GM19463 (cell line): ENCODE measurements around the gene C1RL.

Experiments
- ATAC-seq: cut with Tn5 transposase; IDR thresholded peaks from one replicate; pipeline ENCODE4 v1.9.1; 2021; ENCODE audit warnings: mild to moderate bottlenecking, moderate library complexity; ENCODE audit not compliant: unreplicated experiment

The C1RL gene

GRCh38 chr12:7108796-7109571 lies at the start of gene C1RL:
Gene C1RL, minus strand, starts transcription at chr12:7109214. Its CDS starts 34 bp downstream, at chr12:7109180.
- no peak for ATAC-seq

DNA sequence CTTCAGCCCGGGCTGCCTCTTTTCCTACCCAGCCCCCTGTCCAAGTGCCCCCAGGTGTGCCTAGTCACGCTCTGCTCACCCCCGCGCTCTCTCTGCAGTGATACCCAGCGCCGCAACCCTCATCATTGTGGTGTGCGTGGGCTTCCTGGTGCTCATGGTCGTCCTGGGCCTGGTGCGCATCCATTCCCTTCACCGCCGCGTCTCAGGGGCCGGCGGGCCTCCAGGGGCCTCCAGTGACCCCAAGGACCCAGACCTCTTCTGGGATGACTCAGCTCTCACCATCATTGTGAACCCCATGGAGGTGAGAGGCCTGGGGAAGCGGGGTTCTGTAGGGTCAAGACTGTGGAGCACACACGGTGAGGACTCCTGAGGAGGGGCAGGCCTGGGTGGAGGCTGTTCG lies 48.4 kb upstream of the C1RL start:
- ATAC-seq: no peak

- ATAC-seq: no peak
These were observed 47.5 kb upstream of the C1RL start for GRCh38 chr12:7156259-7157197.

DNA sequence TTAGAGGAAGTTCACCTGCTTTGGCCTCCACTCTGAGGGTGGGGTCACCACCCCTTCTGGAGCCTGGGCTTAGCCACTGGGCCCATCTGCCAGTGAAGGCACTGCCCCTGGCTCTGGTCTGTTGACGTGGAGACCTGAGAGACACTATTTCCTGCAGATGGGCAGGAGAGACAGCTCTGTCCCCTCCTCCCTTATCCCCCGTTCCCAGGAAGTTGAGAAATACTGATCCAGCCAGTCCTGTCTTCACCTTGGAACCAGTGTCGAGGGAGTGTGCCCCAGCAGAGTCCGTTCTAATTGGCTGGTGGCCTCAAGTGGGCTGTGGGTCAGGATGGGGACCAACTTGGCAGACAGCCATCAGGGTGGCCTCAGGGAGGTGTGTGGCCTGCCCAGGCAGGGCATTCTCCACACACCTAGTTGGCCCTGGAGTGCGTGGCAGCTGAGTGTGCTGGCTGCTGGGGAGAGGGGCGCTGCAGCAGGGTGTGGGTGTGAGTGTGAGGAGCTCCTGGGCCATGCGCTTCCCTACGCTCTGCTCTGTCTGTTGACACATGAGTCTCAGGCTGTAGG lies 46.5 kb upstream of the C1RL start:
- ATAC-seq: no peak

DNA sequence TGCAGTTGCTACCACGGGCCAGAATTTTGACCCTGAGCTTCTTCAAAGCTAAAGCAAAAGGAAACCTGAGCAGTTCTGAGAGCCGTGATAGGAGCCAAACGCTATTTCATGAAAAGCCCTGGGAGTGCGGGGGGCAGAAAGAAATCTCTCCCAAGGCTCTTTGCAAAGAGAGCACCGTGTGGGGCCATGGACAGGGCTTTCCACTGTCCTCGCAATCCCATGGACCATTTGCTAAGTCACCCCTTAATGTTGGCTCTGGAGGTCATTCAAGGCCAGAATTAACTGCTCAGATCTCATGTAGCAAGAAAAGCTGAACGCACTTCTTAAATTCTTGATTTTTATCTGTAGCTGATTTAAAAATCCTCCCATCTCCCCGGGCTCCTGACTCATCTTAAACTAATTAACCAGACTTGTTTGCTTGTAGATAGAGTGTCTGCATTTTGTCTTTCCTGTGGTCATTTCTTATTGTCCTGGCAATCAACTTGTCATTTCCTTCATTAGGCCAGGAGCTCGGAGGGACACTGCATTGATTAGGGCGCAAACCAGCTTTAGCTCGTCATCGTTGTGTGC lies 46.0 kb upstream of the C1RL start:
- no peak for ATAC-seq

- no peak for ATAC-seq
These were observed 45.0 kb upstream of the C1RL start for GRCh38 chr12:7154042-7154441.

GRCh38 chr12:7152818-7153217 lies 43.8 kb upstream of the C1RL start:
- ATAC-seq: no peak

DNA sequence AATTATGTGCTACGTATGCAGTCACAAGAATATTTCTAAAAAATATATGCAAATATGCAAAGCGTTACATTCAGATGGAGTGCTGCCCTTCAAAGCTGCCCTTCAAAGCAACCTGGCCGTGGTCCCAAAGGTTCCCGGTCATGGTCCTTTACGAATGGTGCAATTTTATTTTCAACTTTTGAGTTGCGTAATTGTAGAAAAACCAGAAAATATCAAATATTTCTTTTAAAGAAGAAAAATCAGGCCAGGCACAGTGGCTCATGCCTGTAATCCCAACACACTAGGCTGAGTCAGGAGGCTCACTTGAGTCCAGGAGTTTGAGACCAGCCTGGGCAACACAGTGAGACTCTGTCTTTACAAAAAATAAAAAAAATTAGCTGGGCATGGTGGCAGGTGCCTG lies 42.5 kb upstream of the C1RL start:
- ATAC-seq: no peak

- ATAC-seq: no peak
These were observed 41.8 kb upstream of the C1RL start for GRCh38 chr12:7150841-7151240.

DNA sequence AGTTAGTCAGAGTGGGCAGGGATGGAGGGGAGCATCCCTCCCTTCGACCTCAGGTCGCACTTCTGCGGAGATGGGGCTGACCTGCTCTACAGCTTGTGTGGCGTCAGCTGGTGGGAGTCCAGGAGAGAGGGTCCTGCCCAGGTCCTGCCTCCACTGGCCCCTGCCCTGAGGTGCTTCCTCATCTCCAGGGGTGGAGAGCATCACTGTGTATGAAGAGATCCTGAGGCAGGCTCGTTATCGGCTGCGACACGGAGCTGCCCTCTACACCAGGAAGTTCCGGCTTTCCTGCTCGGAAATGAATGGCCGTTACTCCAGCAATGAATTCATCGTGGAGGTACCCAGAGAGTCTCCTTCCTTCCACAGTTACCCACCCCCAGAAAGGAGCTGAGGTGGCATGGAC lies 41.3 kb upstream of the C1RL start:
- ATAC-seq: no peak

- ATAC-seq: no peak
These were observed 37.9 kb upstream of the C1RL start for GRCh38 chr12:7146906-7147305.

- no peak for ATAC-seq
These were observed 37.2 kb upstream of the C1RL start for GRCh38 chr12:7146228-7146627.

GRCh38 chr12:7145671-7146070 lies 36.7 kb upstream of the C1RL start:
- no peak for ATAC-seq

DNA sequence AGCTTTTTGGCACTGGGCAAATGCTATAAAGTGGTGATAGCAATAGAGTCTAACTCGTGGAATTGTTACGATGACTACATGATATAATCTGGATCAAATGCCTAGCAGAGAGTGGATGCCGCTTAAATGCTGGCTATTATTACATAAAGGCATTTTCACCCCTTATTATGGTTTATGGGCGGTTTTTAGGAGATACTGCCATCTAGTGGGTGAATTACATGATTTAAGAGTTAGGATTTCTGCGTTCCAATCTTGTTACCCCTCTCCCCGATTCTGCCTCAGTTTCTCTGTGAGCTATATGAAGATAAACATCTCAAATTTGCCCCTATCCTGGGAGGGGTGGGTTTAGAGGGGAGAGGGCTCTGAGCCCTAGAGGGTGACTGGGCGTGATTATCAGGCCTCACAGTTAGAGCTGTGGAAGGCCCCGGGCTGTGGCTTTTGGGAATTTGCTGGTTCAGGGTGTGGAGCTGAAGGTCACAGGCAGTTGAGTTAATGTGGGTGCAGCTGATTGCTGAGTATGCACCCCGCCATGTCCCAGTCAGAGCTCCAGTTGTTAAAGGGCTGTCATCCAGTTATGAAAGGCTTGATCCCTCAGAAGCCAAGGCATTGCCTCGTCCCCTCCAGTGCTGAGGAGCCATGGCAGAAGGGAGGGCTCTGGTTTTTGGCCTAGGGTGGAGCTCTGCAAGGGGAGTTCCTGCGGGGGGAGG lies 35.6 kb upstream of the C1RL start:
- no peak for ATAC-seq

GRCh38 chr12:7143564-7143963 lies 34.5 kb upstream of the C1RL start:
- no peak for ATAC-seq

DNA sequence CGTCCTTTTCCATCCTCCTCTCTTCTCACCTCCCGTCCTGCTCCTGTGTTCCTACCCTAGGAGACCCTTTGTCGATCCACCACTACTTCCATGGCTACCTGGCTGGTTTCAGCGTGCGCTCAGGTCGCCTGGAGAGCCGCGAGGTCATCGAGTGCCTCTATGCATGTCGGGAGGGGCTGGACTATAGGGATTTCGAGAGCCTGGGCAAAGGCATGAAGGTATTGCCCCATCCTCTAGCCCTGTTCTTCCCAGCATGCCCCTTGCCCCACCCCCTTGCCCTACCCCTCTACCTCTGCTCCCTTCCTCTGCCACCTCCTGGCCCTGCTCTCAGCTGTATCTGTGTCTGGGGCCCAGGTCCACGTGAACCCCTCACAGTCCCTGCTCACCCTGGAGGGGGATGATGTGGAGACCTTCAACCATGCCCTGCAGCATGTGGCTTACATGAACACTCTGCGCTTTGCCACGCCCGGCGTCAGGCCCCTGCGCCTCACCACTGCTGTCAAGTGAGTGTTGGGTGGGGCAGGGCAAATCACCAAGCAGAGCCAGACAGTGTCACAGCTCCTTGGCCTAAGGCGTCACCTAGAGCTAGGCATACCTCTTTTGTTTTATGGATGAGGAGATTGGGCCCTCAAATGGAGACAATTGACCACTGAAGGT lies 33.9 kb upstream of the C1RL start:
- ATAC-seq: no peak

GRCh38 chr12:7142056-7142644 lies 33.1 kb upstream of the C1RL start:
- no peak for ATAC-seq

DNA sequence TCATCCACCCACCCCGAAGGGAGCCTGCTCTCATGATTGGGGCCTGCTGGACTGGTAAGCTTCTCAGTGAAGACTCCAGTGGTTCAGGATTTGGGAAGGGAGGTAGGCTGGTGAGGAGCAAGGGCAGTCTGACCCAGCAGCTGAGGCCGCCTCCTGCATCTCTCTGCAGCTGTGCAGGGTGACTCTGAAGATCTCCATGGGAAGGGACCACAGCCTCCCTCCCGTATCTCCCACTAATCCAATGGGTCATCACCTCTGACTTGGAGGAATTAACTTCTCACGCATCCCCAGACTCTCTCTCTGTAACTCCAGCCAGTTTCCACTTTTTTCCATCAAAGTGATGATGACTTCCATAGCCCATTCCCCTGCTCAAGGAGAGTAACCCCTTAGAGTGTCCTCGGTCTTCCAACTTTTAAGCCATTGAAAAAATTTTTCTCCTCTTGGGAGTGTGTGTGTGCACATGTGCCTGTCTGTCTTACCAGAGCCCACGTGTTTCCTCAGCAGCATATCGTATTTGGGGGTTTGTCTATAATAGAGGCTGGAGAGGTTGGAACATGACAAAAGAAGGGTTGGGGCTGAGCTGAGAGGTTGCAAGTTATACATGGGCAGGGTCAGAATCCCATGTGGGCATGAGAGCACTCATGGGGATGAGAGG lies 32.5 kb upstream of the C1RL start:
- ATAC-seq: no peak

- no peak for ATAC-seq
These were observed 30.2 kb upstream of the C1RL start for GRCh38 chr12:7139200-7139599.
